GM13977 (cell line): ENCODE results near the gene FOXO3.

Source experiments
- DNase-seq: peaks from one replicate; pipeline ENCODE4 v3.0.0; 2012; ENCODE audit warnings: low spot score
- in situ Hi-C: fragments of 300-500 bp; cut with MboI; formaldehyde crosslinking; loops from one replicate; pipeline ENCODE4 v1.12.0; 2022; ENCODE audit warnings: low sequenced_read_pairs, low pct_unique_long_range_greater_than_20kb, mixed read lengths, inconsistent platforms; ENCODE audit not compliant: unreplicated experiment
- TF ChIP-seq, protein P1 (sequence below): IDR thresholded peaks from 2 replicates; pipeline ENCODE4 v1.5.1; 2012; ENCODE audit warnings: mild to moderate bottlenecking, control low read depth; ENCODE audit not compliant: insufficient read depth; ENCODE audit errors: extremely low read depth, missing control alignments

The FOXO3 gene

GRCh38 chr6:108665495-108666196 is 104.9 kb downstream of the FOXO3 start:
- in situ Hi-C loops: no loop called here
- DNase-seq: no peak
- TF ChIP-seq, protein P1, sequence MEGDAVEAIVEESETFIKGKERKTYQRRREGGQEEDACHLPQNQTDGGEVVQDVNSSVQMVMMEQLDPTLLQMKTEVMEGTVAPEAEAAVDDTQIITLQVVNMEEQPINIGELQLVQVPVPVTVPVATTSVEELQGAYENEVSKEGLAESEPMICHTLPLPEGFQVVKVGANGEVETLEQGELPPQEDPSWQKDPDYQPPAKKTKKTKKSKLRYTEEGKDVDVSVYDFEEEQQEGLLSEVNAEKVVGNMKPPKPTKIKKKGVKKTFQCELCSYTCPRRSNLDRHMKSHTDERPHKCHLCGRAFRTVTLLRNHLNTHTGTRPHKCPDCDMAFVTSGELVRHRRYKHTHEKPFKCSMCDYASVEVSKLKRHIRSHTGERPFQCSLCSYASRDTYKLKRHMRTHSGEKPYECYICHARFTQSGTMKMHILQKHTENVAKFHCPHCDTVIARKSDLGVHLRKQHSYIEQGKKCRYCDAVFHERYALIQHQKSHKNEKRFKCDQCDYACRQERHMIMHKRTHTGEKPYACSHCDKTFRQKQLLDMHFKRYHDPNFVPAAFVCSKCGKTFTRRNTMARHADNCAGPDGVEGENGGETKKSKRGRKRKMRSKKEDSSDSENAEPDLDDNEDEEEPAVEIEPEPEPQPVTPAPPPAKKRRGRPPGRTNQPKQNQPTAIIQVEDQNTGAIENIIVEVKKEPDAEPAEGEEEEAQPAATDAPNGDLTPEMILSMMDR: no peak

DNA sequence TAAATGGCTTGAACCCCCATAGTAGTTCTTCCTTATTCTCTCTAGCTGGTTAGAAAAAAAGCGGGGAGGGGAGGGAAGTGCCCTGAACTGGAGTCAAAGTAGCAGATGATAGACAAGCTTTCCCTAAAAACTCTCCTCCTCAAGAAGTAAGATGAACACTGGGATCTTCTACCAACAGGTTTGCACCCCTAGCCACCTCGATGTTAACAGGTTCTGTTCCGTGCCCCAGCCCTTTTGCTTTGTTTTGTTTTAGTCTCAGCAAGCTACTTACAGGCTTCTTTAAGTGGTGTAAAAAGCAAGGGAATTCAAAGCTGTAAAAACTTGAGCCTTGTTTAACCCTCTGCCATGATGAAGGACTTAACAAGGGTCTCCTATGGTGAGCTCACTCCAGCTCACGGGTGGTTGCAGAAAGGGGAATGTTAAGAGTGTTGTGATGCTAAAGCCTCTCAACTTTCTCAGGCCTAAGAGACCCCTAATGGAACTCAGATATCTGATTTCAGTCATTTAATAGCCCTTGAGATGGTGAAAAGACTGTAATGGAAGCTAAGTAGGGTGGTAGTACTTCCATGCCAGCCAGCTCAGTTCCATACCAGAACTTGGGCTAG is 106.0 kb downstream of the FOXO3 start:
- TF ChIP-seq, protein P1: no peak

GRCh38 chr6:108667993-108668392 is 107.3 kb downstream of the FOXO3 start:
- no peak for DNase-seq
- in situ Hi-C loops: no loop called here
- TF ChIP-seq, protein P1: no peak

More for the DNA sequence above, 106.0 kb downstream of the FOXO3 start:
- in situ Hi-C loops: no loop called here
- no peak for DNase-seq

DNA sequence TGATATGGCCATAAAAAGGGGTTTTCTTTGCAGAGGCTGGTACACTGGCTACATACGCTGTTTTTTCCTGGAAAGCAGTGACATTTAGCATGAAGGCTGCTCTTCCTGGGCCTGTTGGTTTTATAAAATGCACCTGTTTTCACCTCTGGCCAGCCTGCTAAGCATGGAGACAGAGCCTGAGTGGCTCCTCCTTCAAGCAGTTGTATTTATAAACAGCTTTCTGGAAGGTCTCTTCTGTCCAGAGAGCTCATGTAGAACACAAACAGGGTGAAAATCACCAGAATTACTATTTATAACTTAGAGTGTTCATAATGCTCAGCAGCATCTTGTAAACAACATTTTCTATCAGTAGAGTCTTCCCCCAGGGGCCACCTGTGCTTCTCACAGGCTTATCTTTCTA is 109.0 kb downstream of the FOXO3 start:
- in situ Hi-C loops: no loop called here
- TF ChIP-seq, protein P1: no peak
- DNase-seq: no peak

- in situ Hi-C loops: no loop called here
- TF ChIP-seq, protein P1: no peak
These were observed 110.5 kb downstream of the FOXO3 start for GRCh38 chr6:108671175-108671574.

GRCh38 chr6:108671790-108672189 is 111.1 kb downstream of the FOXO3 start:
- no peak for DNase-seq
- in situ Hi-C loops: no loop called here
- TF ChIP-seq, protein P1: no peak

More at GRCh38 chr6:108671175-108671574, 110.5 kb downstream of the FOXO3 start:
- DNase-seq: no peak
